Hematopoietic multipotent progenitor cell treated with erythropoietin and hydrocortisone succinate and interleukin-3 and kit ligand, for 4 days (in vitro differentiated cells): ENCODE results near the gene TBC1D17.
"Not testable (repeated sequence)": the region's sequence is repeated elsewhere in the genome, so short reads cannot be mapped to it uniquely, and the experiment has no call there.

Experiments used
- DNase-seq: peaks from one replicate; pipeline ENCODE4 v3.0.0-alpha.2; 2015

Gene TBC1D17

GRCh38 chr19:49924881-49925210, 47.3 kb downstream of the TBC1D17 start:
- not testable (repeated sequence) for DNase-seq

GRCh38 chr19:49925486-49925885, 48.0 kb downstream of the TBC1D17 start:
- no peak for DNase-seq

- DNase-seq, result no peak
Observed at GRCh38 chr19:49926515-49926914, 49.0 kb downstream of the TBC1D17 start.

GRCh38 chr19:49927526-49928264, 50.2 kb downstream of the TBC1D17 start:
- DNase-seq, result no peak

- DNase-seq, result peak; percentile 96
Observed at GRCh38 chr19:49929121-49929610, 51.7 kb downstream of the TBC1D17 start, which contains the start of the genes ATF5 and NUP62. Gene ATF5 (plus strand): TSS chr19:49929205. CDS start chr19:49930851, 1,646 bp downstream. Gene NUP62 (minus strand): TSS chr19:49929504. CDS start chr19:49909807, 19,697 bp downstream.

GRCh38 chr19:49929611-49930482, 52.3 kb downstream of the TBC1D17 start:
- DNase-seq, result peak; percentile 98

- peak; percentile 41 for DNase-seq
Observed at GRCh38 chr19:49930483-49931011, 53.0 kb downstream of the TBC1D17 start.

GRCh38 chr19:49931293-49932040, 54.0 kb downstream of the TBC1D17 start:
- no peak for DNase-seq

GRCh38 chr19:49932041-49932451, 54.5 kb downstream of the TBC1D17 start:
- DNase-seq, result no peak

- peak; percentile 34 for DNase-seq
Observed at GRCh38 chr19:49932731-49933131, 55.2 kb downstream of the TBC1D17 start.

- no peak for DNase-seq
Observed at GRCh38 chr19:49933643-49934042, 56.1 kb downstream of the TBC1D17 start.

GRCh38 chr19:49936549-49936948, 59.0 kb downstream of the TBC1D17 start:
- DNase-seq, result no peak

- DNase-seq, result peak; percentile 85
Observed at GRCh38 chr19:49937750-49938381, 60.4 kb downstream of the TBC1D17 start.
